ENCODE results near the gene SRMS.

- TF ChIP-seq POLR2A (IDR thresholded peaks at IDR 0.05; ENCODE audit: low read length) (peak; percentile 63), GATA1 (IDR thresholded peaks at IDR 0.05; ENCODE audit: low read depth, low read length) (no peak)
These were observed 9.9 kb downstream of the SRMS start for GRCh38 chr20:63537525-63538203.

Measured in erythroblast (primary cell).